Activated naive CD8-positive, alpha-beta T cell treated with anti-CD3 and anti-CD28 coated beads, Interleukin-2, amount 10 ng/mL, durations not matched to agents 7 days and 5 days (primary cell): ENCODE results near the gene HMGN1. TPM values are rescaled to one million over a fixed set of nuclear protein-coding genes. Genes with fewer than 3 reads are reported as not detected.
A peak's percentile ranks its signal among the peaks of the same experiment; 100 is the strongest.

Experiments used
- ATAC-seq: fragments of 150-1000 bp; cut with Tn5 transposase; one replicate; pipeline ENCODE4 v1.10.0; 2021; ENCODE audit warnings: low read depth, moderate library complexity
- POLR2A ChIA-PET: fragments of 350-600 bp; sonication (Branson Sonifier 250); formaldehyde crosslinking; loops from one replicate; lab custom pipeline; 2021; ENCODE audit warnings: antibody characterized with exemption; lab: Charles Lee
- DNase-seq: peaks from one replicate; pipeline ENCODE4 v3.0.0; 2021
- H3K27ac Mint-ChIP-seq: one replicate; pipeline ENCODE4 v1.8.0; 2022; ENCODE audit warnings: mild to moderate bottlenecking, mixed read lengths
- H3K27me3 Mint-ChIP-seq: one replicate; pipeline ENCODE4 v1.8.0; 2022; ENCODE audit warnings: mild to moderate bottlenecking, moderate library complexity, mixed read lengths
- H3K36me3 Mint-ChIP-seq: one replicate; pipeline ENCODE4 v1.8.0; 2021; ENCODE audit warnings: mild to moderate bottlenecking, mixed read lengths
- H3K4me1 Mint-ChIP-seq: one replicate; pipeline ENCODE4 v1.8.0; 2021; ENCODE audit warnings: mixed read lengths
- H3K4me3 Mint-ChIP-seq: one replicate; pipeline ENCODE4 v1.8.0; 2022; ENCODE audit warnings: mild to moderate bottlenecking, moderate library complexity, mixed read lengths
- H3K9me3 Mint-ChIP-seq: one replicate; pipeline ENCODE4 v1.8.0; 2021; ENCODE audit warnings: mixed read lengths
- total RNA-seq, 2 experiments: library from RNA; stranded (reverse); gene quantifications; one replicate each; pipeline ENCODE4 v1.2.3, GENCODE V29; 2021

The HMGN1 gene
- total RNA-seq, 2 experiments from 2014 or later: 363 to 369 TPM

DNA sequence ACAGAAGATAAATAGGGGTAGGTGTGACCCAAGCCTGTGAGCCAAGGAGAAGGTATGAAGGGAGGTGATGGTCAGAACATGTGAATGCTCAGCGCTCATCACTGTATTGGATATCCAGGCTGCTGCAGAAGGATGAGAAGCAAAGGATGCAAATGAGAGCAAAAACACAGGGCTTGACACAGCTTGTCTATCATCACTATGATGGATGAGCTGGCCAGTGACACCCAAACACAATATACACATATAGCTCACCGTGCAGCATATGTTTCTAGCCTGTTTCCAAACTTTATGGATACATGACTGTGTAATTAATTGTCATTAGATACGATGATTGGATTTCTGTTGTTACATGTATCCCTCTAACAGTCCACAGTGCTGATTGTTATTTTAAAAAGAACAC is 13.8 kb upstream of the HMGN1 start:
- Mint-ChIP-seq H3K9me3 (no peaks in the 10 kb centered on the region), H3K27ac (no peak overlapping the region), H3K27me3 (peaks cover 5% of the 10 kb centered on the region), H3K36me3 (no peaks in the 10 kb centered on the region), H3K4me1 (no peaks in the 10 kb centered on the region), H3K4me3 (no peak overlapping the region)
- ATAC-seq (no peak), DNase-seq (no peak)
- POLR2A ChIA-PET: interaction anchor here (0.7 kb wide), 1 partner anchor 16 kb away, joined by 3 read pairs; no protein-coding TSS in a partner anchor

DNA sequence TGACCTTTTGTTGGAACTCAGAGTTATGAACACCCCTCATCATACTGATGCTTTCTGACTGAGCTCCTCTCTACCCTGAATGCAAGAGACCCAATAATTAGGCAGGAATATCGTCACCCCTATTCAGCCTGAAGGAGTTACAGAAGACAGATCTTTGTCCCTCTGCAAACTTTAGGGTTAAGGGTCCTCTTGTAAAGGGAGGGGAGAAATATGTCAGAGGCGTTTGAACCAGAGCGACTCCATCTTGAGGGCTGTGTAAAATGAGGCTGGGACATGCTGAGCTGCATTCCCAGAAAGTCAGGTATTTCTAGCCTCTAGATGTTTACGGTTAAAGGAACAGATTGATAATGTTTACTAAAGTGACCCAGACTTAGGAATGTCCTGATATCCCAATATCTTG is 10.5 kb upstream of the HMGN1 start:
- no peaks in the 10 kb centered on the region for H3K4me1 Mint-ChIP-seq
- no peaks in the 10 kb centered on the region for H3K36me3 Mint-ChIP-seq
- ATAC-seq (no peak), DNase-seq (no peak)
- H3K27ac Mint-ChIP-seq: no peak overlapping the region
- peaks cover 11% of the 10 kb centered on the region for H3K27me3 Mint-ChIP-seq
- H3K4me3 Mint-ChIP-seq: no peak overlapping the region
- POLR2A ChIA-PET: interaction anchor here (0.6 to 1.1 kb wide), 2 partner anchors 11 to 51 kb away, joined by 3 read pairs; partner anchors contain the start of gene HMGN1
- no peaks in the 10 kb centered on the region for H3K9me3 Mint-ChIP-seq

DNA sequence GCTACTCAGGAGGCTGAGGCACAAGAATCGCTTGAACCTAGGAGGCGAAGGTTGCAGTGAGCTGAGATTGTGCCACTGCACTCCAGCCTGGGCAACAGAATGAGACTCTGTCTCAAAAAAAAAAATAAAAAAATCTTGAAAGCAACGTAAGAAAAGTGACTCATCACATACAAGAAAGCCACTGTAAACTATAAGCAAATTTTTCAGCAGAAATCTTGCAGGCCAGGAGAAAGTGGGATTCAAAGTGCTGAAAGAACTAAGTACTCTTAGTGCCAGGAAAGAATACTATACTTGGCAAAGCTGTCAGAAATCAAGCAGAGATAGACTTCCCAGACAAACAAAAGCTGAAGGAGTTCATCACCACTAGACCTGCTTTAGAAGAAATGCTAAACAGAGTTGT is 4.4 kb upstream of the HMGN1 start:
- ATAC-seq (no peak), DNase-seq (no peak)
- POLR2A ChIA-PET: no interaction called here
- Mint-ChIP-seq H3K4me3 (no peak overlapping the region), H3K27me3 (peaks cover 13% of the 10 kb centered on the region), H3K9me3 (no peaks in the 10 kb centered on the region), H3K27ac (no peak overlapping the region), H3K36me3 (no peaks in the 10 kb centered on the region), H3K4me1 (peaks cover 7% of the 10 kb centered on the region)

DNA sequence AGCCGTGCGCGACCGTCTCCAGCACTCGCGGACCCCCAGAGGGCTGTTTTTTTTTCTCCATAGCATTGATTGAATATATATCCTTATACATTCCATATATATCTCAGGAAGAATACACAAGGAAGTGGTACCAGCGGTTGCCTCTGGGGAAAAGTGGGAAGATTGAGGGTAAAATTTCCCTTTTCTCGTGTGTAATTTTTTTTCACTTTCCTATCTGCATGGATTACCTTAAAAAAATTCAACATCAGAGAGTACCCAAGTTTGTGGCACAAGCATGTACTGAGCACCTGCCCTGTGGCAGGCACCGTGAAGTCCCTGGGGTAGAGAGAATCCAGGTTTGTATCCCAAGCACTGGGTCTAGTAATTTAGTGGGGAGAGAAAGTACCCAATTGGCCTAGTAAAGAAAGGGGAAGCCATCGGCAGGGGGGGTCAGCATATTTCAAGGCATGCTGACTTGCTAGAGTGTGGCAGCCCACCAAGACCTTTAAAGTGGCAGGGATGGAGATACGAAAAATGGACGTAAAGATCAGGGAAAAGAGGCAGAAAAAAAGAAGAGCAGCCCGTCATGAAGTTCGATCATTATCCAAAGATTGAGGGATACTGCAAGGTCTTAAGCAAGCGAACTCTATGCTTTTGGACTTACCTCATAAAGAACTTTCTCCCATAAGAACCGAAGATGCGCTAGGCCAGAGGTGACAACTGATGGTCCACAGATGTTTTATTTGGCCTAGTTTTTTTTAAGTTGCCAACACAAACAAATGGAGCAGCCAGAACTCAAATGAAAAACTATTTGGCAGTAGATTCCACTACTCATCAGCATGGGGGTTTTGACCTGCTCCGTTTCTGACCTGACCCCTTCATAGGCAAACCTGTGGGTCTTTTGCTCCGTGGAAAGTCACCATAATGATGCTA is 1.5 kb upstream of the HMGN1 start:
- no peaks in the 10 kb centered on the region for H3K9me3 Mint-ChIP-seq
- ATAC-seq: no peak
- H3K36me3 Mint-ChIP-seq: peaks cover 17% of the 10 kb centered on the region
- H3K27me3 Mint-ChIP-seq: peaks cover 9% of the 10 kb centered on the region
- peak overlapping the region; percentile 100 for H3K27ac Mint-ChIP-seq
- H3K4me1 Mint-ChIP-seq: peaks cover 29% of the 10 kb centered on the region
- DNase-seq: no peak
- H3K4me3 Mint-ChIP-seq: peak overlapping the region; percentile 99
- POLR2A ChIA-PET: interaction anchor here (1.1 to 6.6 kb wide), 6 partner anchors 30 to 166 kb away, joined by 3 to 78 read pairs (median 22); partner anchors contain the start of genes BRWD1, LCA5L and PSMG1

DNA sequence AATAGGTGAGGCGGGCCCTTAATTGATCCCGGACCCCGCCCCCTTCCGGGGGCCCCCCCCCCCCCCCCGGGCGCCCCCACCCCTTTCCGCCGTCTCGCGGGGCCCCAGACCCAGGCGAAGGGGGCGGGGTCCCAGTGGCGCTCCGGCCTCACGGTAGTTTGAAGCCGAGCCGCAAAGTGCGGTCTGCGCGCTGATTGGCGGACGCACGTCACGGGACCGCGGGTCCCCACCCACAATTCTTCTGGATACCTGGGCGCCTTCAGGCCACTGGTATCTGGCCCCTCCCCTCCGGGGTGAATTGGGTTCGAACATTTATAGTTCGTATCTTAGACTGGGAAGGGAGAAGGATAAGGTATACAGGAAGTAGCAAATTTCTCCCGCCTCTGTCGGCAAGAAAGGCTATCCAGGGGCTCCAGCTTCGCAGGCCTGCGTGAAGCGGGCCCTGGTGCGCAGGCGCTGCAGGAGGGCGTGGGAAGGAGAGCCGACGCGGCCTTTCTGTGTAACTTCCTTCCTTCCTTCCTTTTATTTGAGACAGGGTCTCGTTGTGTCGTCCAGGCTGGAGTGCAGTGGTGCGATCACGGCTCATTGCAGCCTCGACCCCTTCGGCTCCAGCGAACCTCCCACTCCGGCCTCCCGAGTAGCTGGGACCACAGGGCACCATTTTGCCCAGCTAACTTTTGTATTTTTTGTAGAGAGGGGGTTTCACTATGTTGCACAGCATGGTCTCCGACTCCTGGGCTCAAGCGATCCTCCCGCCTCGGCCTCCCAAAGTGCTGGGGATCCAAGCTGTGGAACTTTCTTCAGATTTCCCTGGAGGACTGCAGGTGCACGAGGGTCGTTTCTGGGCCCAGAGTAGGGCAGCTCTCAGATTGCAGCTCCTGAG is 564 bp upstream of the HMGN1 start:
- Mint-ChIP-seq H3K4me1 (peaks cover 35% of the 10 kb centered on the region), H3K4me3 (peak overlapping the region; percentile 99), H3K36me3 (peaks cover 24% of the 10 kb centered on the region), H3K27ac (peak overlapping the region; percentile 100), H3K27me3 (peaks cover 8% of the 10 kb centered on the region), H3K9me3 (no peaks in the 10 kb centered on the region)
- POLR2A ChIA-PET: interaction anchor here (0.7 to 6.6 kb wide), 10 partner anchors 9 to 165 kb away, joined by 3 to 78 read pairs (median 5); partner anchors contain the start of genes BRWD1, LCA5L and PSMG1
- ATAC-seq: peak; percentile 86
- peak; percentile 99 for DNase-seq

DNA sequence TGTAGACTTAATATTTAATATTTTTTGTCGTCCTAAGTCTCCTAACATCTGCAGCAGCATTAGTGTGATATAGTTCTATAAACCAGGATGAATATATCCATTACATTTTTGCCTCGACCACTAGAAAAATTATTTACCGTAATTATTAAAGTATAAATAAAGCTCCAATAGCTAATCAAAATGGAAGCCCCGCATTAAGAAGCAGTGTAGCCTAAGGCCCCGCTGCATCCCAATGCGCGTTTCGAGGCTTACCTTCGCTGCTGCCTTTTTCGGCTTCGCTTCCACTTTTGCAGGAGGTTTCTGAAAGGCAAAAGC is 891 bp downstream of the HMGN1 start:
- H3K36me3 Mint-ChIP-seq: peaks cover 32% of the 10 kb centered on the region
- DNase-seq: no peak
- peak overlapping the region; percentile 88 for H3K27ac Mint-ChIP-seq
- no peak for ATAC-seq
- H3K27me3 Mint-ChIP-seq: peaks cover 4% of the 10 kb centered on the region
- H3K4me3 Mint-ChIP-seq: peak overlapping the region; percentile 86
- H3K4me1 Mint-ChIP-seq: peaks cover 39% of the 10 kb centered on the region
- no peaks in the 10 kb centered on the region for H3K9me3 Mint-ChIP-seq
- POLR2A ChIA-PET: interaction anchor here (1.2 to 6.6 kb wide), 7 partner anchors 11 to 164 kb away, joined by 3 to 78 read pairs (median 20); partner anchors contain the start of genes BRWD1, LCA5L and PSMG1

DNA sequence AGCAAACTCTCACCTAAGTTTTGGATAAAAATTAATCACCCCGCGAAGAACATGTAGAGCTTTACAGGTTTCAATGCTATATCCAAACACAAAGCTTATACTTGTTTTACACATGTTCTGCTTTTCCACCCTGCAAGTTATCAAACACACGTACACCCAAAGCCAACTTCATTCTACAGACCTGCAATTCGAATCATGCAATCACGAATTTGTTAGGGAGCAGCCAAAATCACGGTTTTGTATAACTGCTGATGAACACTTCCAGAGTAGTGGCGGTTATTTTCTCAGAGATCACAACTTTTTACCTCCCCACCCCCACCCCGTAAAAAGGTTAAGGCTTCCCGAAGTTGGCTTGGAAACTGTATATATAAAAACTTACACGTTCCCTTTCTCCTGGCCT is 1.4 kb downstream of the HMGN1 start:
- no peak for ATAC-seq
- peaks cover 39% of the 10 kb centered on the region for H3K4me1 Mint-ChIP-seq
- DNase-seq: no peak
- H3K27ac Mint-ChIP-seq: peak overlapping the region; percentile 88
- peaks cover 33% of the 10 kb centered on the region for H3K36me3 Mint-ChIP-seq
- peak overlapping the region; percentile 86 for H3K4me3 Mint-ChIP-seq
- POLR2A ChIA-PET: interaction anchor here (2.0 to 6.6 kb wide), 5 partner anchors 33 to 163 kb away, joined by 15 to 78 read pairs (median 25); partner anchors contain the start of genes BRWD1 and PSMG1
- H3K9me3 Mint-ChIP-seq: no peaks in the 10 kb centered on the region
- peaks cover under 1% of the 10 kb centered on the region for H3K27me3 Mint-ChIP-seq

DNA sequence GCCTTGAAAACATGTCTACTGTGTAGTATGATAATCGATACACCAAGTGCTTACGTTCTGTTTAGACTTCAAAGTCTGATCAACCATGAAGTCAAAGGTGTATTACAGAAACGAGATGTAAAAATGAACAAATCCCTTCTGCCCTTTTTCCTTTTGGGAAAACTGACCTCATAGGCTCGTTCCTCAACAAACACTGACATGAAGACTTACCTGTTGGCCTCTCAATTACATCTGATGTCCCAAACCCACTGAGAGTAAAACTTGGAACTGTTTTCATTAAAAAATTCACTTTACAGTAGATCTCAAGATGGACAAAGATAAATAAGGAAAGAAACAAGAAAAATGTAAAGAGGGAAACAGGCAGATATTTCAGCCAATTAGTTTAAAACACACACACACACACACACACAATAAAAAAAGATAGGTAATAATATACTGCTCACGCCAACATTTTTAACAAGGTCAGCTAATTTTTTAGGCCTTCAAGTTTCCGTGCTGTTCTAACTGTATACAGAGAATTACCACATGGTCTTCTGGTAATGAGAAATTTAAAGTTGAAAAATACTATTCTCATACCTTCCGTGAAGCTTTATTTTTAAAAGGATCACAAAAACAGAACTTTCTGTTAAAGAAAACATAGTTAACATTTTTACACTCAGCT is 2.1 kb downstream of the HMGN1 start:
- Mint-ChIP-seq H3K4me1 (peaks cover 39% of the 10 kb centered on the region), H3K27me3 (no peaks in the 10 kb centered on the region), H3K4me3 (peak overlapping the region; percentile 76), H3K9me3 (no peaks in the 10 kb centered on the region), H3K27ac (peak overlapping the region; percentile 79), H3K36me3 (peaks cover 36% of the 10 kb centered on the region)
- ATAC-seq (no peak), DNase-seq (no peak)
- POLR2A ChIA-PET: interaction anchor here (0.5 to 6.6 kb wide), 6 partner anchors 16 to 163 kb away, joined by 3 to 78 read pairs (median 20); partner anchors contain the start of genes BRWD1 and PSMG1

DNA sequence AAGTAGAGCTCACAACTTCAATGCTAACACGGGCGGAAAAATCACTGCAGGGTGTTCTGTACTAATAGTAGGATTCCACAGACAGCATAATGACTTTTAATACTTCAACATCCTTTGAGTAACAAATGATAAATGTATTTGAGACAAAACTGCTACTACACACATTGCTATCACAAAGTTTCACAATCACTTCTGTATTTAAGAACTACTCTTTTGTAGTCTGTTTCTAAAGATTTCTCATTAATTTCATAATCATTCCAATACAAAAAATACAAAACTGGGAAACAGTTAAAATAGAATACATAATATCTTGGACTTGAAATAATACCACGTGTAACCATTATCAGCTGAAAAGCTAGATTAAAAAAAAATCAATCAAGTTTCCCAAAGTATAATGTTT is 2.7 kb downstream of the HMGN1 start:
- peak overlapping the region; percentile 44 for H3K27ac Mint-ChIP-seq
- H3K27me3 Mint-ChIP-seq: no peaks in the 10 kb centered on the region
- ATAC-seq (no peak), DNase-seq (no peak)
- H3K36me3 Mint-ChIP-seq: peaks cover 42% of the 10 kb centered on the region
- H3K4me1 Mint-ChIP-seq: peaks cover 38% of the 10 kb centered on the region
- peak overlapping the region; percentile 76 for H3K4me3 Mint-ChIP-seq
- POLR2A ChIA-PET: interaction anchor here (0.5 to 6.6 kb wide), 3 partner anchors 17 to 74 kb away, joined by 3 to 78 read pairs (median 3); partner anchors contain the start of gene BRWD1
- no peaks in the 10 kb centered on the region for H3K9me3 Mint-ChIP-seq

DNA sequence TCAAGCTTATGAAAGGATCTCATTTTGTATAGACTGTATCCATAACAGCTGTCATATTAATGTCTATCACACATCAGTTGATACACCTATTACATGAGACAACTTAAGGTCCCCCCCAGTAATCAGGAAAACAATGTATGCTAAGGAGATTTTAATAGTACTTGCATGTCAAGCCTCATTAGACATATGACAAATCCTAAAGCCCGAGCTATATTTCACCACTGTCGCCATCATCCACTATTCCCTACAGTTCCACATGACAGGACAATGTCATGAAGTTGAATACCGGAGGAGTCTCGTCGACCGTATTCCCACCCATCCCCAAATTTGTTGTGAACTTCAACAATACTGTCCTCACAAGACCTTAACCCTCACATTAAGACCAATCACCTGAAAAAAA is 3.4 kb downstream of the HMGN1 start:
- DNase-seq (no peak), ATAC-seq (no peak)
- Mint-ChIP-seq H3K27ac (peak overlapping the region; percentile 44), H3K36me3 (peaks cover 42% of the 10 kb centered on the region), H3K27me3 (no peaks in the 10 kb centered on the region), H3K4me1 (peaks cover 37% of the 10 kb centered on the region), H3K9me3 (no peaks in the 10 kb centered on the region), H3K4me3 (peak overlapping the region; percentile 76)
- POLR2A ChIA-PET: interaction anchor here (6.6 kb wide), 1 partner anchor 32 kb away, joined by 78 read pairs; the partner anchor contains the start of gene BRWD1

DNA sequence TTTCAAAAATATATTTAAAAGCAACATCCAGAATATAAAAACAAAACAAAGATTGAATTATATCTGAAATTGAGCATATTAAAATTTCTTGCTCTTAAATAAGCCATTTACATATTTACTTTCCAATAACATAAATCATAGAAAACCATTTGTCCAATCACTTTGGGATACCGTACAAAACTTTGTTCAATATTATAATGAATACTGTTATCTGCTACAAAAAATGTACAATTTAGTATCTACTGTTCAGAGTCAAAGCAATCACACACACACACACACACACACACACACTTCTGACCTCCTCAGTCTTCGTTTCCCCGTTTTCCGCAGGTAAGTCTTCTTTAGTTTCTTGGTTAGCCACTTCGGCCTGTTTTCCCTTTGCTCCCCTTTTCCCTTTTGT is 4.0 kb downstream of the HMGN1 start:
- H3K27me3 Mint-ChIP-seq: no peaks in the 10 kb centered on the region
- ATAC-seq: no peak
- H3K4me3 Mint-ChIP-seq: peak overlapping the region; percentile 76
- H3K36me3 Mint-ChIP-seq: peaks cover 42% of the 10 kb centered on the region
- DNase-seq: no peak
- H3K27ac Mint-ChIP-seq: no peak overlapping the region
- peaks cover 32% of the 10 kb centered on the region for H3K4me1 Mint-ChIP-seq
- no peaks in the 10 kb centered on the region for H3K9me3 Mint-ChIP-seq
- POLR2A ChIA-PET: interaction anchor here (0.7 to 6.6 kb wide), 3 partner anchors 31 to 109 kb away, joined by 3 to 78 read pairs (median 6); partner anchors contain the start of gene BRWD1

DNA sequence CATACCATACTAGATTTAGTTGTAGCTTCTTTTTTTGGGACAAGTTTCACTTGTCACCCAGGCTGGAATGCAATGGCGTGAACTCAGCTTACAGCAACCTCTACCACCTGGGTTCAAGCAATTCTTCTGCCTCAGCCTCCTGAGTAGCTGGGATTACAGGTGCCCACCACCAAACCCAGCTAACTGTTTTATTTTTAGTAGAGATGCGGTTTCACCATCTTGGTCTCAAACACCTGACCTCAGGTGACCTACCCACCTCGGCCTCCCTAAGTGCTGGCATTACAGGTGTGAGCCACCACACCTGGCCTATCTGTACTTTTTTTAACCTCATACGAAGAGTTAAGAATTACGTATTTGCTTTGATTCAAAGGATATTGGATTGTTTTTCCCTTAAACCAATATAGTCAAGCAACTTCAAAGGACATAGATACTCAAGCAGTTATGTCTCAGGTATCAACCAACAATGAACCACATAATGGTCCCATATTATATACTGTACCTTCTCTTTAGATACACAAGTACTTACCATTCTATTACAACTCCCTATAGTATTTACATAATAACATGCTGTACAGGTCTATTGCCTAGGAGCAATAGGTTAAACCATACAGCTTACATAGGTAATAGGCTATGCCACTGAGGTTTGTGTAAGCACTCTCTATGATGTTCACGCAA is 7.5 kb downstream of the HMGN1 start:
- peaks cover 33% of the 10 kb centered on the region for H3K36me3 Mint-ChIP-seq
- no peak for DNase-seq
- H3K27ac Mint-ChIP-seq: no peak overlapping the region
- ATAC-seq: no peak
- H3K4me1 Mint-ChIP-seq: peaks cover 23% of the 10 kb centered on the region
- H3K27me3 Mint-ChIP-seq: no peaks in the 10 kb centered on the region
- H3K4me3 Mint-ChIP-seq: no peak overlapping the region
- H3K9me3 Mint-ChIP-seq: no peaks in the 10 kb centered on the region
- POLR2A ChIA-PET: no interaction called here
